GM12872 (cell line): Measurements from ENCODE around the gene RNASE9.

Source experiments
- CTCF ChIP-seq: IDR thresholded peaks from 3 replicates; pipeline ENCODE4 v1.5.1; 2011; ENCODE audit warnings: low read depth, mild to moderate bottlenecking, low read length, moderate library complexity; ENCODE audit not compliant: insufficient read depth

The RNASE9 gene

DNA sequence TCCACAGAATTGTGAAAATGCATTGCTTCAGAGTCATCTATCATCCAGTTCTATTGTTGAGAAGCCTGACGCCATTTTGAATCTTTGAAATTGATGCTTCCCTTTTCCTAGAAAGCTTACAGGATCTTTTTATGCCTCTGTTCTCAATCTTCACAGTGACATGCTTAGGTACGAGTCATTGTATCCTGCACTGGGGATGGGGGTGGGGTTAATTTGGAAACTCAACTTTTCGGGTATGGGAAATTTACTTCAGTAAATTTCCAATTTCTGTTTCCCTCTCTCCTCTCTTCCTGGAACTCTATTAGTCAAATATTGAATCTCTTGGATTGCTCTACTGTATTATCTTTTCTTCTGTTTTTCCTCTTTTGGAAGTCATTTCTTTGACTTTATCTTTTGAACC is 31.0 kb downstream of the RNASE9 start:
- TF ChIP-seq CTCF = no peak

DNA sequence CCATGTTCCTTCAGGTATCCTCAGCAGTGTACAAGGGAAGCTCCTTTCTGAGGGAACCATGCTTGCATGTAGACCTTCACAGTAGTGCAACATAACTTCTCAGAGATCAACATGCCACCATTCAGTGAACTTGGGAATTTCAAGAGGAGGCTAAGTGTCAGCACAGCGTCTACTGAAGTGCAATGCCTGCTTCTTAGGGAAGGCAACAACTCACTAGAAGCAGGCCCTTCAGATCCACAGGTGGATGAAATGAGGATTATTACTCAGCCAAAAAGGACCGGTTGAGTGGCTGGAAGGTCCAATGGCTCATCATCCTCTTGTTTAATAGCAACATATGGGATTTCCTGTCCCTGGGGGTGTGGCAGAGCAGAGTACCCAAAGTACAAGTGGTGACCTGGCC is 36.8 kb downstream of the RNASE9 start:
- TF ChIP-seq CTCF = no peak

DNA sequence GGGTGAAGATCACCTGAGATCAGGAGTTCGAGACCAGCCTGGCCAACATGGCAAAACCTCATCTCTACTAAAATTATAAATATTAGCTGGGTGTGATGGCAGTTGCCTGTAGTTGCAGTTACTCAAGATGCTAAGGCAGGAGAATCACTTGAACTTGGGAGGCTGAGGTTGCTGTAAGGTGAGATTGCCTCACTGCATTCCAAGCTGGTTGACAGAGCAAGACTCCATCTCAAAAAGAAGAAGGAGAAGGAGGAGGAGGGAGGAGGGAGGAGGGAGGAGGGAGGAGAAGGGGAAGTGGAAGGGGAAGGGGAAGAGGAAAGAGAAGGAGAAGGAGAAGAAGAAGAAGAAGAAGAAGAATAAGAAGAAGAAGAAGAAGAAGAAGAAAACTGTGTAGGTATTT is 38.5 kb downstream of the RNASE9 start:
- TF ChIP-seq CTCF = no peak

GRCh38 chr14:20516921-20517320 is 43.9 kb downstream of the RNASE9 start:
- TF ChIP-seq CTCF = no peak

- TF ChIP-seq CTCF = no peak
These were observed 45.0 kb downstream of the RNASE9 start for GRCh38 chr14:20515846-20516245.

DNA sequence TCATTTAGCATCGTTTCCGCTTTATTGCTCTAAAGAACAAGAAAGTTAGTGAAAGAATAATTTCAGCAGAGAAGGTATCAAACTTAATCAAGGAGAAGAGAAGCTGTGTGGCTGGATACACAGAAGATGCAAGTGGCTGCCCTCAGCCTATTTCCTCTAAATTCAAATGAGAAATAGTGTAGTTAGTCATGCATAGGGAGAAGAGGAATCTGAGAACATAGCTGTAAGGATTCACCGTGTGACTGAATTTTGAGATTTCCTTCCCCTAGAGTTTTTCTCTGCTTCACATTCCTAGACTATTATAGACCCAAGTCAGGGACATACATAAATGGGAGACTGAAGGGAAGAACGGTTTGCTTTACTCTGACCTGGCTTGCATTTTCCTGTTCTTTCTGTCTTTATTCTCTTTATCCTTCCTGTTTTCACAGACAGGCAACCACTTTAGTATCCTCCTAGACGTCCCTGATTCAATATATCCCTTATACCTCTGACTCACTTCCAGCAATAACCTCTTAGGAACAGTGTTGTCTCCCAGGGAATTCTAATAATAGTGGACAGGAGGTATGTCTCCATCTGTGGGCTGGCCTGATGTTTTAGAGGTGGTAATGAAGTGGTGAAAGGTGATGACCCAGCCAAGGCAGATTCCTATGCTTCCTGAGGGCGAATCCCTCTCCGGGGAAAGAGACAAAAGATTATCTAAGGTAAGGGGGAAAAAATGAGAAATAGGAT is 48.5 kb downstream of the RNASE9 start:
- no peak for TF ChIP-seq CTCF

DNA sequence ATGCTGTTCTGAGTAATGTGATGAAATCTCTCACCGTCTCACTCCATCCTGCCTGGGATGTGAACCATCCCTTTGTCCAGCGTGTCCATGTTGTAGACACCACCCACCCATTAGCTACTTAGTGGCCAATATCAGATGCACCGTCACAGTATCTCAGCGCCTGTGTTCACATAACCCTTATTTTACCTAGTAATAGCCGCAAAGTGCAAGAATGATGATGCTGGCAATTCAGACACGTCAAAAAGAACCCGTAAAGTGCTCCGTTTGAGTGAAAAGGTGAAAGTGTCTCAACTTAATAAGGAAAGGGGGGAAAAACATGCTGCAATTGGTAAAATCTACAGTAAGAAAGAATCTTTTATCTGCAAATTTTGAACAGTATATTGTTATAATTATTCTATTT is 52.5 kb downstream of the RNASE9 start:
- TF ChIP-seq CTCF = no peak
